ENCODE measurements around the gene GKN2. TPM values are rescaled to one million over a fixed set of nuclear protein-coding genes. Genes with fewer than 3 reads are reported as not detected.

GKN2 gene
- total RNA-seq, 1 experiment from 2014 or later, result not detected

- ChIA-PET POLR2A (ENCODE audit: low non-redundant PET) (no interaction called here), CTCF (no interaction called here)
- H3K4me1 ChIP-seq (ENCODE audit: insufficient read depth, low read length, poor library complexity, severe bottlenecking), result no peaks in the 10 kb centered on the region
- TF ChIP-seq EZH2 (IDR thresholded peaks at IDR 0.05; ENCODE audit: borderline replicate concordance, low read depth, low read length, poor library complexity, severe bottlenecking), result no peak
- TF ChIP-seq, protein P1, sequence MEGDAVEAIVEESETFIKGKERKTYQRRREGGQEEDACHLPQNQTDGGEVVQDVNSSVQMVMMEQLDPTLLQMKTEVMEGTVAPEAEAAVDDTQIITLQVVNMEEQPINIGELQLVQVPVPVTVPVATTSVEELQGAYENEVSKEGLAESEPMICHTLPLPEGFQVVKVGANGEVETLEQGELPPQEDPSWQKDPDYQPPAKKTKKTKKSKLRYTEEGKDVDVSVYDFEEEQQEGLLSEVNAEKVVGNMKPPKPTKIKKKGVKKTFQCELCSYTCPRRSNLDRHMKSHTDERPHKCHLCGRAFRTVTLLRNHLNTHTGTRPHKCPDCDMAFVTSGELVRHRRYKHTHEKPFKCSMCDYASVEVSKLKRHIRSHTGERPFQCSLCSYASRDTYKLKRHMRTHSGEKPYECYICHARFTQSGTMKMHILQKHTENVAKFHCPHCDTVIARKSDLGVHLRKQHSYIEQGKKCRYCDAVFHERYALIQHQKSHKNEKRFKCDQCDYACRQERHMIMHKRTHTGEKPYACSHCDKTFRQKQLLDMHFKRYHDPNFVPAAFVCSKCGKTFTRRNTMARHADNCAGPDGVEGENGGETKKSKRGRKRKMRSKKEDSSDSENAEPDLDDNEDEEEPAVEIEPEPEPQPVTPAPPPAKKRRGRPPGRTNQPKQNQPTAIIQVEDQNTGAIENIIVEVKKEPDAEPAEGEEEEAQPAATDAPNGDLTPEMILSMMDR (conservative IDR thresholded peaks at IDR 0.05; ENCODE audit: low read depth, low read length), result no peak
- H3K27me3 ChIP-seq (replicated peaks; ENCODE audit: insufficient read depth, low read depth, low read length, poor library complexity), result no peaks in the 10 kb centered on the region
- H3K27ac ChIP-seq (ENCODE audit: low read depth, low read length, poor library complexity, severe bottlenecking), result no peak overlapping the region
- no TSS peak for BruUV-seq (replicated peaks)
- no peak for DNase-seq (ENCODE audit: low spot score)
- H3K4me3 ChIP-seq (ENCODE audit: low read depth, low read length, poor library complexity, severe bottlenecking), result no peak overlapping the region
- H3K9me3 ChIP-seq (ENCODE audit: low read depth, low read length, poor library complexity, severe bottlenecking), result no peaks in the 10 kb centered on the region
- H3K36me3 ChIP-seq (ENCODE audit: insufficient read depth, low read length, poor library complexity, severe bottlenecking), result no peaks in the 10 kb centered on the region
- intact Hi-C loops (cut with micrococcal nuclease; ENCODE audit: unreplicated experiment), result no loop called here
These were observed 24.8 kb upstream of the GKN2 start for GRCh38 chr2:68977453-68977852.

GRCh38 chr2:68975844-68976243, 23.2 kb upstream of the GKN2 start:
- no peaks in the 10 kb centered on the region for H3K36me3 ChIP-seq (ENCODE audit: insufficient read depth, low read length, poor library complexity, severe bottlenecking)
- H3K4me3 ChIP-seq (ENCODE audit: low read depth, low read length, poor library complexity, severe bottlenecking), result no peak overlapping the region
- H3K4me1 ChIP-seq (ENCODE audit: insufficient read depth, low read length, poor library complexity, severe bottlenecking), result no peaks in the 10 kb centered on the region
- intact Hi-C loops (cut with micrococcal nuclease; ENCODE audit: unreplicated experiment), result no loop called here
- no peak for TF ChIP-seq EZH2 (IDR thresholded peaks at IDR 0.05; ENCODE audit: borderline replicate concordance, low read depth, low read length, poor library complexity, severe bottlenecking)
- TF ChIP-seq, protein P1 (conservative IDR thresholded peaks at IDR 0.05; ENCODE audit: low read depth, low read length), result no peak
- H3K9me3 ChIP-seq (ENCODE audit: low read depth, low read length, poor library complexity, severe bottlenecking), result no peaks in the 10 kb centered on the region
- BruUV-seq (replicated peaks), result no TSS peak
- POLR2A ChIA-PET (ENCODE audit: low non-redundant PET), result no interaction called here
- DNase-seq (ENCODE audit: low spot score), result no peak
- H3K27ac ChIP-seq (ENCODE audit: low read depth, low read length, poor library complexity, severe bottlenecking), result no peak overlapping the region
- H3K27me3 ChIP-seq (replicated peaks; ENCODE audit: insufficient read depth, low read depth, low read length, poor library complexity), result no peaks in the 10 kb centered on the region
- CTCF ChIA-PET, result no interaction called here

- H3K4me3 ChIP-seq (ENCODE audit: low read depth, low read length, poor library complexity, severe bottlenecking), result no peak overlapping the region
- intact Hi-C loops (cut with micrococcal nuclease; ENCODE audit: unreplicated experiment), result no loop called here
- H3K36me3 ChIP-seq (ENCODE audit: insufficient read depth, low read length, poor library complexity, severe bottlenecking), result no peaks in the 10 kb centered on the region
- POLR2A ChIA-PET (ENCODE audit: low non-redundant PET), result no interaction called here
- BruUV-seq (replicated peaks), result no TSS peak
- no peak for DNase-seq (ENCODE audit: low spot score)
- CTCF ChIA-PET, result interaction anchor here (0.7 kb wide), 1 partner anchor 335 kb away, joined by 3 read pairs; no protein-coding TSS in a partner anchor
- TF ChIP-seq, protein P1 (conservative IDR thresholded peaks at IDR 0.05; ENCODE audit: low read depth, low read length), result no peak
- no peaks in the 10 kb centered on the region for H3K27me3 ChIP-seq (replicated peaks; ENCODE audit: insufficient read depth, low read depth, low read length, poor library complexity)
- no peaks in the 10 kb centered on the region for H3K4me1 ChIP-seq (ENCODE audit: insufficient read depth, low read length, poor library complexity, severe bottlenecking)
- no peaks in the 10 kb centered on the region for H3K9me3 ChIP-seq (ENCODE audit: low read depth, low read length, poor library complexity, severe bottlenecking)
- no peak overlapping the region for H3K27ac ChIP-seq (ENCODE audit: low read depth, low read length, poor library complexity, severe bottlenecking)
These were observed 22.4 kb upstream of the GKN2 start for GRCh38 chr2:68974946-68975665.
